ENCODE data around the gene SRSF11. TPM values are rescaled to one million over a fixed set of nuclear protein-coding genes. Genes with fewer than 3 reads are reported as not detected.
"Not testable (repeated sequence)": the region's sequence is repeated elsewhere in the genome, so short reads cannot be mapped to it uniquely, and the experiment has no call there.

SRSF11 gene, protein sequence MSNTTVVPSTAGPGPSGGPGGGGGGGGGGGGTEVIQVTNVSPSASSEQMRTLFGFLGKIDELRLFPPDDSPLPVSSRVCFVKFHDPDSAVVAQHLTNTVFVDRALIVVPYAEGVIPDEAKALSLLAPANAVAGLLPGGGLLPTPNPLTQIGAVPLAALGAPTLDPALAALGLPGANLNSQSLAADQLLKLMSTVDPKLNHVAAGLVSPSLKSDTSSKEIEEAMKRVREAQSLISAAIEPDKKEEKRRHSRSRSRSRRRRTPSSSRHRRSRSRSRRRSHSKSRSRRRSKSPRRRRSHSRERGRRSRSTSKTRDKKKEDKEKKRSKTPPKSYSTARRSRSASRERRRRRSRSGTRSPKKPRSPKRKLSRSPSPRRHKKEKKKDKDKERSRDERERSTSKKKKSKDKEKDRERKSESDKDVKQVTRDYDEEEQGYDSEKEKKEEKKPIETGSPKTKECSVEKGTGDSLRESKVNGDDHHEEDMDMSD
- total RNA-seq, result 100 to 1,000 TPM; 194 to 203 TPM

DNA sequence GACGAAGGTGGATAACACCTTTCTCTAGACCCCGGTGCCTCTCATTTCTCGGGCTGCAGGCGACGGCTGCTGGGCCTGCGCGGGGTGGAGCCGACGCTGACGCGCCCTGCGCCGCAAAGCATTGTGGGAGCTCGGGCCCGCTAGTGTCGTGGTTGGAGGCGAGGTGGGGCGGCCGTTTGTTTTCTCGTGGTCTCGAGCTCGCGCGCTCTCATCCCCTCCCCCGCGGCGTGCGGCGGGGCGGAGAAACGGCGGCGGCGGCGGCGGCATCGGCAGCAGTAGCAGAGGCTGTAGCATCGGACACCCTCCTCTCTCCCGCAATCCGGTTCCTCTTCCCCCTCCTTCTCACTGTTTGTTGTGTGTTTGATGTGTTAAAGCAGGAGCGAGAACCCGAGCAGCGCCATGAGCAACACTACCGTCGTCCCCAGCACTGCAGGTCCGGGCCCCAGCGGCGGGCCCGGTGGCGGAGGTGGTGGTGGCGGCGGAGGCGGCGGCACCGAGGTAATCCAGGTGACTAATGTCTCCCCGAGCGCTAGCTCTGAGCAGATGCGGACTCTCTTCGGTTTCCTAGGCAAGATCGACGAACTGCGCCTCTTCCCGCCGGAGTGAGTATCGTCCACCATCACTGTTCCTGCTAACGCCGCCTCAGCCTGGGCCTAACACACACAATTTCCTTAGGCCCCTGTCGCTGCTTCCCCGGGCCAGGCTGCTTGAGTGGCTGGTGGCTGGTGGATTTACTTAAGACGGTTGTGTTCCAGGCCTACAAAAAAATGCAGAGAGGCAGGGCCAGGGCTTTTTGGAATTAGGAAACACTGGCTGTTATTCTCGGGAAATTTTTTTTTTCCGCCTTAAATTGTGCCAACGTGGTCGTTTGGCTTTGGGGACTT is at the start of gene SRSF11:
SRSF11 (plus strand) TSS at position 143 of the 884 bp plus-strand sequence; CDS start at position 400, 257 bp downstream.
- DNase-seq, result peak; percentile 97
- ATAC-seq, result peak; percentile 94
- TF ChIP-seq, protein P1, sequence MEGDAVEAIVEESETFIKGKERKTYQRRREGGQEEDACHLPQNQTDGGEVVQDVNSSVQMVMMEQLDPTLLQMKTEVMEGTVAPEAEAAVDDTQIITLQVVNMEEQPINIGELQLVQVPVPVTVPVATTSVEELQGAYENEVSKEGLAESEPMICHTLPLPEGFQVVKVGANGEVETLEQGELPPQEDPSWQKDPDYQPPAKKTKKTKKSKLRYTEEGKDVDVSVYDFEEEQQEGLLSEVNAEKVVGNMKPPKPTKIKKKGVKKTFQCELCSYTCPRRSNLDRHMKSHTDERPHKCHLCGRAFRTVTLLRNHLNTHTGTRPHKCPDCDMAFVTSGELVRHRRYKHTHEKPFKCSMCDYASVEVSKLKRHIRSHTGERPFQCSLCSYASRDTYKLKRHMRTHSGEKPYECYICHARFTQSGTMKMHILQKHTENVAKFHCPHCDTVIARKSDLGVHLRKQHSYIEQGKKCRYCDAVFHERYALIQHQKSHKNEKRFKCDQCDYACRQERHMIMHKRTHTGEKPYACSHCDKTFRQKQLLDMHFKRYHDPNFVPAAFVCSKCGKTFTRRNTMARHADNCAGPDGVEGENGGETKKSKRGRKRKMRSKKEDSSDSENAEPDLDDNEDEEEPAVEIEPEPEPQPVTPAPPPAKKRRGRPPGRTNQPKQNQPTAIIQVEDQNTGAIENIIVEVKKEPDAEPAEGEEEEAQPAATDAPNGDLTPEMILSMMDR (IDR thresholded peaks at IDR 0.05), result no peak
- Mint-ChIP-seq H3K4me1 (ENCODE audit: low read depth) (peaks cover 41% of the 10 kb centered on the region), H3K27me3 (no peaks in the 10 kb centered on the region), H3K4me3 (peak within 1 kb of the TSS; percentile 94), H3K9me3 (no peaks in the 10 kb centered on the region), H3K27ac (peak within 1 kb of the TSS; percentile 98), H3K36me3 (ENCODE audit: low read depth) (peaks cover 42% of the 10 kb centered on the region)
- intact Hi-C loops (cut with micrococcal nuclease), result no loop called here
- ChIA-PET CTCF (interaction anchor here (1.0 to 2.2 kb wide), 5 partner anchors 13 to 189 kb away, joined by 3 to 9 read pairs (median 3); partner anchors contain the start of gene LRRC40), POLR2A (interaction anchor here (0.8 to 3.4 kb wide), 6 partner anchors 11 to 189 kb away, joined by 3 to 21 read pairs (median 14); partner anchors contain the start of genes ANKRD13C, CTH and LRRC40)

DNA sequence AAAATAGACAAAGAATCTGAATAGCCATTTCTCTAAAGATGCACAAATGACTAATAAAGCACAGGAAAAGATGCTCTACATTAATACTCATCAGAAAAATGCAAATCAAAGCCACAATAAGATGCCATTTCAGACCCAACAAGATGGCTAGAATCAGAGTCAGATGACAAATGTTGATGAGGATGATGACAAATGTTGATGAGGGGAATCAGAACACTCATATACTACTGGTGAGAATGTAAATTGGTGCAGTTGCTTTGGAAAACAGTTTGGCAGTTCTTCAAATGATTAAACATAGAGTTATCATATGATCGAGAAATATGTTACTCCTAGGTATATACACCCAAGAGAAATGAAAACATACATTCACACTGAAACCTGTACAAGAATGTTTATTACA is 49.7 kb upstream of the SRSF11 start:
- CTCF ChIA-PET, result no interaction called here
- H3K27ac Mint-ChIP-seq, result no peak overlapping the region
- TF ChIP-seq, protein P1 (IDR thresholded peaks at IDR 0.05), result no peak
- no peak for ATAC-seq
- no peaks in the 10 kb centered on the region for H3K9me3 Mint-ChIP-seq
- DNase-seq, result no peak
- H3K4me1 Mint-ChIP-seq (ENCODE audit: low read depth), result peaks cover 4% of the 10 kb centered on the region
- POLR2A ChIA-PET, result no interaction called here
- intact Hi-C loops (cut with micrococcal nuclease), result no loop called here
- no peaks in the 10 kb centered on the region for H3K27me3 Mint-ChIP-seq
- peaks cover 18% of the 10 kb centered on the region for H3K36me3 Mint-ChIP-seq (ENCODE audit: low read depth)
- H3K4me3 Mint-ChIP-seq, result no peak overlapping the region

DNA sequence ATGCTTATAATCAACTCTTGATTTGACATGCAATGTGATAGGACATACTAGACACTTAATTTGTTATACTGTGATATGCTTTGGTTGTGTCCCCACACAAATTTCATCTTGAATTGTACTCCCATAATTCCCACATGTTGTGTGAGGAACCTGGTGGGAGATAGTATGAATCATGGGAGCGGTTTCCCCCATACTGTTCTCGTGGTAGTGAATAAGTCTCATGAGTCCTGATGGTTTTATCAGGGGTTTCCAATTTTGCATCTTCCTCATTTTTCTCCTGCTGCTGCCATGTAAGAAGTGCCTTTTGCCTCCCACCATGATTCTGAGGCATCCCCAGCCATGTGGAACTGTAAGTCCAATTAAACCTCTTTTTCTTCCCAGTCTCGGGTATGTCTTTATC is 36.0 kb upstream of the SRSF11 start:
- H3K4me1 Mint-ChIP-seq (ENCODE audit: low read depth); ATAC-seq: not testable (repeated sequence)

DNA sequence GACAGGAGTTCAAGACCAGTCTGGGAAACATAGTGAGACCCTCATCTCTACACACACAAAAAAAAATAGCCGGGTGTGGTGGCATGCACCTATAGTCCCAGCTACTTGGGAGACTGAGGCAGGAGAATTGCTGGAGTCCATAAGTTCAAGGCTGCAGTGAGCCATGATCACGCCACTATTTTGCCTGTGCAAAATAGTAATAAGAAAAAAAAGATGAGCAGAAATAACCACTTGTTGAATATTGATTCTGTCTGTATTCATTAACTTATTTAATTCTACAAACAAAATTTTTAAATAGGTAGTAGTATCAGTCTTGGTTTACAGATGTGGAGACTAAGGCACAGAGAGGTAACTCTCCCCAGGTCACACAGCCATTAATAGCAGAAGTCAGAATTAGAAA is 32.7 kb upstream of the SRSF11 start:
- H3K9me3 Mint-ChIP-seq, result peaks cover 5% of the 10 kb centered on the region
- DNase-seq, result no peak

More for the DNA sequence above, 36.0 kb upstream of the SRSF11 start:
- H3K27me3 Mint-ChIP-seq; H3K9me3 Mint-ChIP-seq; H3K36me3 Mint-ChIP-seq (ENCODE audit: low read depth); H3K27ac Mint-ChIP-seq; H3K4me3 Mint-ChIP-seq; CTCF ChIA-PET; POLR2A ChIA-PET; DNase-seq; intact Hi-C loops (cut with micrococcal nuclease): not testable (repeated sequence)

DNA sequence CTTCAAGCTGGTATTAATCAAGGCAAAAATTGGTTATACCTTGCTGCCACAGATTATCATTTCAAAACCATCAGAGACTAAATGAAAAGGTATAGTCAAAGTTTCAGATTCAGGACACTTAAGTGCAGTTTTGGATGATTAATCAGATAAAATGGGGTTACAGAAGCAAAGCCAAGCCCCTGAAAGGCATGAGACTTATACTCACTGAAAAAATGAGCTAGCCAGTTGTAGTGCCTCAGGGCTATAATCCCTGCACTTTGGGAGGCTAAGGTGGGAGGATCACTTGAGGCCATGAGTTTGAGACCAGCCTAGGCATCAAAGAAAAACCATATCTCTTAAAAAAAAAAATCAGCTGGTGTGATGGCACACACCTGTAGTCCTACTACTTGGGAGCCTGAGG is 31.0 kb upstream of the SRSF11 start:
- TF ChIP-seq, protein P1 (IDR thresholded peaks at IDR 0.05), result no peak
- no peak for DNase-seq
- ChIA-PET POLR2A (no interaction called here), CTCF (interaction anchor here (0.7 to 1.2 kb wide), 3 partner anchors 48 to 449 kb away, joined by 3 read pairs; no protein-coding TSS in a partner anchor)
- Mint-ChIP-seq H3K4me1 (ENCODE audit: low read depth) (peaks cover 13% of the 10 kb centered on the region), H3K36me3 (ENCODE audit: low read depth) (peaks cover 7% of the 10 kb centered on the region), H3K9me3 (peaks cover 5% of the 10 kb centered on the region), H3K27me3 (no peaks in the 10 kb centered on the region), H3K4me3 (no peak overlapping the region), H3K27ac (no peak overlapping the region)
- intact Hi-C loops (cut with micrococcal nuclease), result no loop called here
- ATAC-seq, result no peak

More for the DNA sequence above, 32.7 kb upstream of the SRSF11 start:
- H3K27ac Mint-ChIP-seq, result no peak overlapping the region
- peaks cover 13% of the 10 kb centered on the region for H3K4me1 Mint-ChIP-seq (ENCODE audit: low read depth)
- intact Hi-C loops (cut with micrococcal nuclease), result no loop called here
- TF ChIP-seq, protein P1 (IDR thresholded peaks at IDR 0.05), result no peak
- ChIA-PET POLR2A (no interaction called here), CTCF (interaction anchor here (0.7 kb wide), 1 partner anchor 10 kb away, joined by 3 read pairs; no protein-coding TSS in a partner anchor)
- H3K36me3 Mint-ChIP-seq (ENCODE audit: low read depth), result peaks cover 10% of the 10 kb centered on the region
- ATAC-seq, result no peak
- no peak overlapping the region for H3K4me3 Mint-ChIP-seq
- no peaks in the 10 kb centered on the region for H3K27me3 Mint-ChIP-seq

DNA sequence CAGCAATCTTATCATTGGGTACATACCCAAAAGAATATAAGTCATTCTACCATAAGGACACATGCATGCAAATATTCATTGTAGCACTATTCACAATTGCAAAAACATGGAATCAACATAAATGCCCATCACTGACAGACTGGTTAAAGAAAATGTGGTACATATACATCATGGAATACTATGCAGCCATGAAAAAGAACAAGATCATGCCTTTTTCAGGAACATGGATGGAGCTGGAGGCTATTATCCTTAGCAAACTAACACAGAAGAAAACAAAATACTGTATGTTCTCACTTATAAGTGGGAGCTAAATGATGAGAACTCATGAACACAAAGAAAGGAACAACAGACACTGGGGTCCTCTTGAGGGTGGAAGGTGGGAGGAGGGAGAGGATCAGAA is 28.7 kb upstream of the SRSF11 start:
- POLR2A ChIA-PET, result interaction anchor here (0.6 to 1.1 kb wide), 2 partner anchors 10 to 18 kb away, joined by 3 to 4 read pairs; no protein-coding TSS in a partner anchor
- H3K36me3 Mint-ChIP-seq (ENCODE audit: low read depth); intact Hi-C loops (cut with micrococcal nuclease); H3K9me3 Mint-ChIP-seq; CTCF ChIA-PET; DNase-seq; H3K27ac Mint-ChIP-seq; H3K27me3 Mint-ChIP-seq; H3K4me3 Mint-ChIP-seq; ATAC-seq: not testable (repeated sequence)
- peaks cover 13% of the 10 kb centered on the region for H3K4me1 Mint-ChIP-seq (ENCODE audit: low read depth)

Data from activated CD8-positive, alpha-beta T cell treated with anti-CD3 and anti-CD28 coated beads for 36 hours (primary cell).